Right lobe of liver (tissue), 4 donors: ENCODE results near the gene SELENOP.

Source experiments
- CTCF ChIP-seq, 4 donors: fragments of 200-600 bp in 3 of 4; fragments of 450-650 bp in 1 of 4; IDR thresholded peaks; one replicate each; pipeline versions ENCODE4 v1.5.1 to v1.8.0; 2016 to 2022; ENCODE audit warnings: antibody characterized with exemption in 4 of 4, mild to moderate bottlenecking in 2 of 4
- POLR2A ChIP-seq: fragments of 450-650 bp; IDR thresholded peaks from one replicate; pipeline ENCODE4 v1.6.1; 2017; ENCODE audit warnings: antibody characterized with exemption, mild to moderate bottlenecking
- donor health status: DM: no; HTN: no; CAD: no.
- donor health status: DM: no; HTN: no; CAD: no.
- donor health status: DM: no; HTN: yes; CAD: no.

GRCh38 chr5:42756606-42757601 is 54.8 kb downstream of the SELENOP start, which contains the start of gene CCDC152:
- TF ChIP-seq CTCF (IDR thresholded peaks at IDR 0.05) (no peak), POLR2A (no peak)
